NCI-H187 (cell line): ENCODE measurements around the gene C1orf56.
A peak's percentile ranks its signal among the peaks of the same experiment; 100 is the strongest.

Experiments
- DNase-seq, 2 experiments: peaks; one replicate each; lab custom pipeline; 2025; lab: John Stamatoyannopoulos, UW

The C1orf56 gene

GRCh38 chr1:151024540-151025146, 22.9 kb upstream of the C1orf56 start:
- peak; percentile 44 to 62 for DNase-seq

- DNase-seq: no peak
Measured at GRCh38 chr1:151026460-151026859, 21.1 kb upstream of the C1orf56 start.

GRCh38 chr1:151032164-151032563, 15.4 kb upstream of the C1orf56 start:
- no peak for DNase-seq

GRCh38 chr1:151035167-151035566, 12.4 kb upstream of the C1orf56 start:
- DNase-seq: no peak

GRCh38 chr1:151036356-151036755, 11.2 kb upstream of the C1orf56 start, which contains the start of gene BNIPL:
Gene BNIPL, plus strand, starts transcription at chr1:151036586. Its CDS starts 140 bp downstream, at chr1:151036726.
- no peak for DNase-seq

- DNase-seq: no peak
Measured at GRCh38 chr1:151037032-151037431, 10.5 kb upstream of the C1orf56 start.

- no peak for DNase-seq
Measured at GRCh38 chr1:151039521-151039920, 8.0 kb upstream of the C1orf56 start.

- DNase-seq: no peak
Measured at GRCh38 chr1:151043163-151043562, 4.4 kb upstream of the C1orf56 start.

- DNase-seq: peak; percentile 45 to 68
Measured at GRCh38 chr1:151047925-151048644, 534 bp downstream of the C1orf56 start.

- no peak for DNase-seq
Measured at GRCh38 chr1:151048645-151049032, 1.1 kb downstream of the C1orf56 start.

- DNase-seq: no peak
Measured at GRCh38 chr1:151049458-151049857, 1.9 kb downstream of the C1orf56 start.

GRCh38 chr1:151050051-151050688, 2.6 kb downstream of the C1orf56 start:
- DNase-seq: no peak

- DNase-seq: no peak
Measured at GRCh38 chr1:151051356-151052009, 3.9 kb downstream of the C1orf56 start.

- no peak for DNase-seq
Measured at GRCh38 chr1:151054971-151055547, 7.5 kb downstream of the C1orf56 start.

GRCh38 chr1:151055581-151055980, 8.0 kb downstream of the C1orf56 start:
- DNase-seq: no peak

GRCh38 chr1:151056149-151056548, 8.6 kb downstream of the C1orf56 start:
- DNase-seq: no peak

- DNase-seq: no peak
Measured at GRCh38 chr1:151058692-151059091, 11.1 kb downstream of the C1orf56 start.

GRCh38 chr1:151059109-151060006, 11.8 kb downstream of the C1orf56 start, which contains the start of gene CDC42SE1:
Gene CDC42SE1, minus strand, starts transcription at chr1:151059622. Its CDS starts 3,892 bp downstream, at chr1:151055730.
- peak; percentile 73 to 90 for DNase-seq

- peak; percentile 84 to 91 for DNase-seq
Measured at GRCh38 chr1:151060007-151060656, 12.6 kb downstream of the C1orf56 start, which contains the start of gene MLLT11. Gene MLLT11, plus strand, starts transcription at chr1:151060397. Its CDS starts 6,828 bp downstream, at chr1:151067225.

GRCh38 chr1:151060657-151061421, 13.3 kb downstream of the C1orf56 start:
- peak; percentile 29 to 63 for DNase-seq
